ENCODE data around the gene HORMAD1.
"Not testable (repeated sequence)": the region's sequence is repeated elsewhere in the genome, so short reads cannot be mapped to it uniquely, and the experiment has no call there.

HORMAD1 gene, protein sequence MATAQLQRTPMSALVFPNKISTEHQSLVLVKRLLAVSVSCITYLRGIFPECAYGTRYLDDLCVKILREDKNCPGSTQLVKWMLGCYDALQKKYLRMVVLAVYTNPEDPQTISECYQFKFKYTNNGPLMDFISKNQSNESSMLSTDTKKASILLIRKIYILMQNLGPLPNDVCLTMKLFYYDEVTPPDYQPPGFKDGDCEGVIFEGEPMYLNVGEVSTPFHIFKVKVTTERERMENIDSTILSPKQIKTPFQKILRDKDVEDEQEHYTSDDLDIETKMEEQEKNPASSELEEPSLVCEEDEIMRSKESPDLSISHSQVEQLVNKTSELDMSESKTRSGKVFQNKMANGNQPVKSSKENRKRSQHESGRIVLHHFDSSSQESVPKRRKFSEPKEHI

DNA sequence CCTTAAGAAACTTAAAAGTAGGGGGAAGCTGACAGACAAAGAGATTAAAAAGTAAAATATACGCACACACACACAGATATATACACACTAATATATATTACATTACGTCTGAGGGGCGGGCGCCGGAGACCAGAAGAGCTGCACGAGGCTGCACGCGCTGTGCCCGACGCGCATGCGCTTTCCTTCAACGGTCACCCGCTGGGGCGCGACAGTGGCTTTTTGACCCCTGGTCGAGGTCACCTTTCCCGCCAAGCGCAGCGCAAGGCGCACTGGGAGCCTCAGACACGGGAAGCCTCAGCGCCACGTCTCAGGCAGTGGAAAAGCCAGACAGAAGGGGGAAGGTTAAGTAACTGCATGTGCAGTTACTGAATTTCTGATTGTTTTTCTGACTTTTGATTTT is at the start of gene HORMAD1:
TSS of gene HORMAD1 (minus strand) at position 193 of the 400 bp plus-strand sequence. CDS start 1,390 bp downstream, outside the sequence.
- DNase-seq: no peak

DNA sequence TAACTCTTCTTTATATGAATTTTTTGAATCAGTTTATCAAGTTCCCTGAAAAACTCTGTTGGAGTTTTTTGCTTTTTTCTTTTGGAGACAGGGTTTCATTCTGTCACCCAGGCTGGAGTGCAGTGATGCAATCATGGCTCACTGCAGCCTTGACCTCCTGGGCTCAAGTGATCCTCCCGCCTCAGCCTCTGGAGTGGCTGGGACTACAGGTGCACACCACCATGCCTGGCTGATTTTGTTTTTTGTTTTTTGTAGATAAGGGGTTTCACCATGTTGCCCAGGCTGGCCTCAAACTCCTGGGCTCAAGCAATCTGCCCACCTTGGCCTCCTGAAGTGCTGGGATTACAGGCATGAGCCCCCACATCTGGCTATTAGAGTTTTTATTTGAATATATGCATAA is 47.0 kb upstream of the HORMAD1 start:
- not testable (repeated sequence) for DNase-seq

GRCh38 chr1:150765977-150766301 is 45.2 kb upstream of the HORMAD1 start:
- DNase-seq: not testable (repeated sequence)

DNA sequence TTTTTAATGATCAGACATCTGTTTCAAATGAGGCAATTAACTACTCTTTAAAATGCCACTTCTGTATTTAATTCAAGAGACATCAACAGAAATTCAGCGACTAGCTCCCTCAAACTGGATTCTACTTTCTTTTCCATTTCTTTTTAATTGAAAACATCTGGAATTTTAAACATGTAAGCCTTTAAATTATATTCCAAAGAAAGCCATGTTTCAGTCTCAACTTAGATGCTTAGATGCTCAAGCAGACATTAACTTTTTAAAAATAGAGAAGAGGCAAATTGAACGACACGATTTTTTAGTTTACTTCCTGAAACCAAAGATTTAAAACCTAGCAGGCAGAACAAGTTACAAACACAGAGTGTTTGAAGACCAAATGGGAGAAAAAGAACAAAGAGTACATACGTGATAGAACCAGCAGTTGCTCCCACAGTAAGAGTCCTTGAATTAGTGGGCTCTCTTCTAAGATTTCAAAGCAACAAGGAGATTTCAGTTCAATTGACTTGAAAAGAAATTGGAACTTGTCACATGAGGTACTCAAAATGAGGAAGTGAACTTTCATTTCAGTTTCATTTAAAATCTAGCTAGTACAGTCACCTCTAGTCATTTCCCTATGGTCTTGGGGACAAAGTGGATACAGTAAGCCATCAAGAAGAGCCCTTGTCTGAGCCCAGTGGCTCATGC is 44.7 kb upstream of the HORMAD1 start, which contains the start of gene CTSS:
TSS of gene CTSS (minus strand) at position 483 of the 681 bp plus-strand sequence. CDS start 1,015 bp downstream, outside the sequence.
- DNase-seq: peak; percentile 70

DNA sequence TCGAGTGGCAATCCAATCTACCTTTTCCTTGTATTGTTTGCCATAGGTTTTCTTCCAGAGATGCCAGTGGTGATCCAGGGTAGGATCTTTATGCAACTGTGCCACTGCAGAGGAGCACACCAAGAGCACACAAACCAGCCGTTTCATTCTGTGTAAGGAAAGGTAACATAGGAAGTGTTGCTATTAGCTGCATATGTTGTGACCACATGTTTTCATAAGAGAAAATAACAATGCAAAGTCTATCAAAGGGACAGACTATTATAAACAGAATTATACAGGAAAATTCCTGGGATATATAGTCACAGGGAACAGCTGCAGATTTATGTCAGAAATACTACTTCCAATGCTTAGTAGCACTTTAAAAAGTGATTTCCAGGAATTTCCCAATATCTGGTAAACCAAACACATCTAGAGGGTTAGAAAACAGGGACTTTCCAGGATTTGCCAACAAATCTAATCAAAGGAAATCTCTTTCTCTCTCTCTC is 44.0 kb upstream of the HORMAD1 start:
- DNase-seq: peak; percentile 4

GRCh38 chr1:150763018-150763417 is 42.3 kb upstream of the HORMAD1 start:
- no peak for DNase-seq

DNA sequence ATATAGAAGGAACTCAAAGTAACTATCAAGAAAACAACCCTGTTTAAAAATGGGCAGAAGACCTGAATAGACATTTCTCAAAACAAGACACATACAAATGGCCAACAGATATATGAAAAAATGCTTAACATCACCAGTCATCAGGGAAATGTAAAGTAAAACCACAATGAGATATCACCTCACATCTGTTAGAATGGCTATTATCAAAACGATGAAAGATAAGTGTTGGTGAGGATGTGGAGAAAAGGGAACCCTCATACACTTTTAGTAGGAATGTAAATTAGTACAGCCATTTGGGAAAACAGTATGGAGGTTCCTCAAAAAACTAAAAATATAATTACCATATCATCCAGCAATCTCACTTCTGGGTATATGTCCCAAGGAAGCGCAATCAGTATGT is 41.9 kb upstream of the HORMAD1 start:
- no peak for DNase-seq

DNA sequence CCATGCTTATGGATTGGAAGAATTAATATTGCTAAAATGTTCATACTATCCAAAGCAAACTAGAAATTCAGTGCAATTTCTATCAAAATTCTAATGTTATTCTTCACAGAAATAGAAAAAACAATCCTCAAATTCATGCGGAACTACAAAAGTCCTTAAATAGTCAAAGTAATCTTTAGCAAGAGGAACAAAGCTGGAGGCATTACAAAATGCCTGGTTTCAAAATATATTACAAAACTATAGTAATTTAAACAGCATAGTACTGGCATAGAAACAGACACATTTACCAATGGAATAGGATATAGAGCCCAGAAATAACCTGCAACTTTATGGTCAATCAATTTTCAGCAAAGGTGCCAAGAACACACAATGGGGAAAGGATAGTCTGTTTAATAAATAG is 41.1 kb upstream of the HORMAD1 start:
- DNase-seq: no peak

- no peak for DNase-seq
These were observed 39.3 kb upstream of the HORMAD1 start for GRCh38 chr1:150760013-150760412.

DNA sequence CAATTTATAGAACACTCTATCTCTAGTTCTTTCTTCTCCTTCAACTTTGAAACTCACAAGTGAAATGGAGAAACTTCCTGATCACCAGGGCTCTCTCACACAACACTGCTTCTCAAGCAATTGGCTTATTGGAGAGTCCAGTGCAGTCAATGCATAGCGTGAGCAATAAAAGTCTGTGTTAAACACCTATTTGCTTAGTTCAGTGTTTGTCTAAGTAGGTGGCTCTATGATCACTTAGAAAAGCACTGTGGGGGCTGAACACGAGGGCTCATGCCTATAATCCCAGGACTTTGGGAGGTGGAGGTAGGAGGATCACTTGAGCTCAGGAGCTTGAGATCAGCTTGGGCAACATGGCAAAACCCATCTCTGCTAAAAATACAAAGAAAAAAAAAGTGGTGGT is 32.7 kb upstream of the HORMAD1 start:
- DNase-seq: no peak

GRCh38 chr1:150751443-150751842 is 30.7 kb upstream of the HORMAD1 start:
- no peak for DNase-seq

- DNase-seq: no peak
These were observed 29.1 kb upstream of the HORMAD1 start for GRCh38 chr1:150749720-150750311.

DNA sequence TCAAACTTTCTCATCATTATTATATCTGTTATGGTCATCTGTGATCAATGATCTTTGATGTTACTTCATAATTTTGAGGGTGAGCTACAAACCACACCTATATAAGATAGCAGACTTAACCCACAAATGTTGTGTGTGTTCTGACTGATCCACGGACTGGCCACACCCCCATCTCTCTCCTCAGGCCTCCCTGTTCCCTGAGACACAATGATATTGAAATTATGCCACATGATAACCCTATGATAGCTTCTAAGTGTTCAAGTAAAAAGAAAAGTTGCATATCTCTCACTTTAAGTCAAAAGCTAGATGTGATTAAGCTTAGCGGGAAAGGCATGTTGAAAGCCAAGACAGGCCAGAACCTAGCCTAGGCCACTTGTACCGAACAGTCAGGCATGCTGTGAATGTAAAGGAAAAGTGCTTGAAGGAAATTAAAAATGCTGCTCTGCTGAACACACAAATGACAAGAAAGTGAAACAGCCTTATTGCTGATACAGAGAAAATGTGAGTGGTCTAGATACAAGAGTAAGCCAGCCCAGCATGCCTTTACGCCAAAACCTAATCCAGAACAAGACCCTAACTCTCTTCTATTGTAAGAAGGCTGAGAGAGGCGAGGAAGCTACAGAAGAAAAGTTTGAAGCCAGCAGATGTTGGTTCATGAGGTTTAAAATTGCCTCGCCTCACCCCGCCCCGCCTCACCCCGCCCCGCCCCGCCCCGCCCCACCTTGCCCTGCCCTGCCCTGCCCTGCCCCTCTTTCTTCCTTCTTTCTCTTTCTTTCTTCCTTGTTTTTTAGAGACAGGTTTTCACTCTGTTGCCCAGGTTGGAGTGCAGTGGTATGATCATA is 28.4 kb upstream of the HORMAD1 start:
- no peak for DNase-seq

GRCh38 chr1:150730130-150730721 is 9.5 kb upstream of the HORMAD1 start:
- peak; percentile 10 for DNase-seq

- no peak for DNase-seq
These were observed 3.6 kb upstream of the HORMAD1 start for GRCh38 chr1:150724336-150724735.

DNA sequence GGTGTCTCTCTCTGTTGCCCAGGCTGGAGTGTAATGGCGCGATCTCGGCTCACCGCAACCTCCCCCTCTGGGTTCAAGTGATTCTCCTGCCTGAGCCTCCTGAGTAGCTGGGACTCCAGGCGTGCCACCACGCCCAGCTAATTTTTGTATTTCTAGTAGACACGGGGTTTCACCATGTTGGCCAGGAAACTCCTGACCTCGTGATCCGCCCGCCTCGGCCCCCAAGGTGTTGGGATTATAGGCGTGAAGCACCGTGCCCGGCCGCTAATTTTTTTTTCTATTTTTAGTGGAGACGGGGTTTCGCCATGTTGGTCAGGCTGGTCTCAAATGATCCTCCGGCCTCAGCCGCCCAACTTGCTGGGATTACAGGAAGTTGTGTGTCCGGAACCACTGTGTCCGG is 597 bp downstream of the HORMAD1 start:
- no peak for DNase-seq

- DNase-seq: no peak
These were observed 2.3 kb downstream of the HORMAD1 start for GRCh38 chr1:150718225-150718891.

- not testable (repeated sequence) for DNase-seq
These were observed 11.7 kb downstream of the HORMAD1 start for GRCh38 chr1:150709031-150709430.

- no peak for DNase-seq
These were observed 12.1 kb downstream of the HORMAD1 start for GRCh38 chr1:150708595-150708994.

DNA sequence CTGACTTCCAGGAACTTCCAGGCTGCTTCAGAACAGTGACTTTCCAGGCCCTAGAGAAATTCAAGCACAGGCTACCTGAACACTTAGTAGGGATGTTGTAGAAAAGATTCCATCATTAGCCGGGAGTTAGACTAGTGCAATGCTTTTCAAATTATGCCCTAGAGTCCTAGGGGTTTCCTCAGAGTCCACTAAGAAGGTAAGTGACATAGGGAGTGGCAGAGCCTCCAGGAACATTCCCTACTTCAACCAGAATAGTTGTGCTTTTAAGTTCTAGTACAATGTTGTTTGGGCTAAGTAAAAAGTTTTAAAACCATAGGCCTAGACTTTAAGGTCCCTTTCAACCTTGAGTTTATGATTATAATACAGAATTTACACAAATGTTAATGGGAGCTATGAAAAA is 14.6 kb downstream of the HORMAD1 start:
- DNase-seq: no peak

- no peak for DNase-seq
These were observed 17.3 kb downstream of the HORMAD1 start for GRCh38 chr1:150703427-150703826.
